NT2/D1 (cell line): ENCODE measurements around the gene TGFBR1.
"Not testable (repeated sequence)": the region's sequence is repeated elsewhere in the genome, so short reads cannot be mapped to it uniquely, and the experiment has no call there.

Experiments
- DNase-seq: peaks from one replicate; pipeline ENCODE4 v3.0.0-alpha.2; 2011; ENCODE audit warnings: low read depth, low spot score
- H3K27me3 ChIP-seq: 2 replicates; pipeline ENCODE4 v1.6.0; 2011; ENCODE audit warnings: mild to moderate bottlenecking; ENCODE audit not compliant: insufficient read length, insufficient read depth
- H3K36me3 ChIP-seq: 2 replicates; pipeline ENCODE4 v1.6.1; 2011; ENCODE audit warnings: mild to moderate bottlenecking, low read length, mixed read lengths; ENCODE audit not compliant: insufficient read depth, insufficient read length
- H3K4me1 ChIP-seq: 2 replicates; pipeline ENCODE4 v1.5.1; 2011; ENCODE audit not compliant: insufficient read depth, insufficient read length
- H3K4me3 ChIP-seq: 2 replicates; pipeline ENCODE4 v1.5.1; 2011; ENCODE audit warnings: low read depth; ENCODE audit not compliant: insufficient read length
- H3K9ac ChIP-seq: 2 replicates; pipeline ENCODE4 v1.6.0; 2011; ENCODE audit warnings: low read depth; ENCODE audit not compliant: insufficient read length
- H3K9me3 ChIP-seq: 2 replicates; pipeline ENCODE4 v1.5.1; 2011; ENCODE audit warnings: mild to moderate bottlenecking, low read length; ENCODE audit not compliant: insufficient read depth
- SUZ12 ChIP-seq: IDR thresholded peaks from 2 replicates; pipeline ENCODE4 v1.6.1; 2011; ENCODE audit not compliant: insufficient read length, insufficient read depth; ENCODE audit errors: extremely low read depth
- YY1 ChIP-seq: IDR thresholded peaks from 2 replicates; pipeline ENCODE4 v1.6.1; 2011; ENCODE audit not compliant: insufficient read length, insufficient read depth
- ZNF274 ChIP-seq: IDR thresholded peaks from 2 replicates; pipeline ENCODE4 v1.6.1; 2011; ENCODE audit warnings: mild to moderate bottlenecking, low read depth, low read length

The TGFBR1 gene

GRCh38 chr9:99092643-99093491, 12.0 kb upstream of the TGFBR1 start:
- no peak for DNase-seq
- no peaks in the 10 kb centered on the region for H3K36me3 ChIP-seq
- H3K4me3 ChIP-seq, result no peak overlapping the region
- TF ChIP-seq YY1 (no peak), SUZ12 (no peak), ZNF274 (no peak)
- H3K4me1 ChIP-seq, result peaks cover 5% of the 10 kb centered on the region
- H3K9ac ChIP-seq, result no peak overlapping the region
- peaks cover 16% of the 10 kb centered on the region for H3K9me3 ChIP-seq
- no peaks in the 10 kb centered on the region for H3K27me3 ChIP-seq

GRCh38 chr9:99093492-99093791, 11.5 kb upstream of the TGFBR1 start:
- Histone ChIP-seq H3K36me3 (no peaks in the 10 kb centered on the region), H3K4me1 (peaks cover 5% of the 10 kb centered on the region), H3K9ac (no peak overlapping the region), H3K27me3 (no peaks in the 10 kb centered on the region), H3K9me3 (peaks cover 16% of the 10 kb centered on the region), H3K4me3 (no peak overlapping the region)
- DNase-seq, result no peak
- TF ChIP-seq YY1, result no peak
- TF ChIP-seq ZNF274, result no peak
- no peak for TF ChIP-seq SUZ12

- H3K36me3 ChIP-seq, result no peaks in the 10 kb centered on the region
- DNase-seq, result no peak
- no peaks in the 10 kb centered on the region for H3K9me3 ChIP-seq
- no peaks in the 10 kb centered on the region for H3K27me3 ChIP-seq
- H3K9ac ChIP-seq, result no peak overlapping the region
- H3K4me3 ChIP-seq, result no peak overlapping the region
- peaks cover 5% of the 10 kb centered on the region for H3K4me1 ChIP-seq
- TF ChIP-seq SUZ12 (no peak), YY1 (no peak), ZNF274 (no peak)
Measured at GRCh38 chr9:99095565-99095964, 9.3 kb upstream of the TGFBR1 start.

- H3K9ac ChIP-seq, result no peak overlapping the region
- no peak for DNase-seq
- no peaks in the 10 kb centered on the region for H3K9me3 ChIP-seq
- no peak for TF ChIP-seq SUZ12
- TF ChIP-seq ZNF274, result no peak
- no peak for TF ChIP-seq YY1
- peaks cover 5% of the 10 kb centered on the region for H3K4me1 ChIP-seq
- H3K27me3 ChIP-seq, result no peaks in the 10 kb centered on the region
- H3K4me3 ChIP-seq, result no peak overlapping the region
- no peaks in the 10 kb centered on the region for H3K36me3 ChIP-seq
Measured at GRCh38 chr9:99096409-99096808, 8.5 kb upstream of the TGFBR1 start.

GRCh38 chr9:99099806-99100585, 4.9 kb upstream of the TGFBR1 start:
- H3K4me1 ChIP-seq, H3K9me3 ChIP-seq, DNase-seq, H3K9ac ChIP-seq, H3K4me3 ChIP-seq, H3K36me3 ChIP-seq: not testable (repeated sequence)
- H3K27me3 ChIP-seq, result peaks cover 21% of the 10 kb centered on the region

GRCh38 chr9:99101271-99101670, 3.6 kb upstream of the TGFBR1 start:
- H3K4me3 ChIP-seq, result no peak overlapping the region
- H3K9ac ChIP-seq, result no peak overlapping the region
- H3K4me1 ChIP-seq, result peaks cover 5% of the 10 kb centered on the region
- H3K9me3 ChIP-seq, result no peaks in the 10 kb centered on the region
- peaks cover 24% of the 10 kb centered on the region for H3K27me3 ChIP-seq
- no peak for TF ChIP-seq SUZ12
- no peak for TF ChIP-seq ZNF274
- TF ChIP-seq YY1, result no peak
- no peak for DNase-seq
- no peaks in the 10 kb centered on the region for H3K36me3 ChIP-seq

DNA sequence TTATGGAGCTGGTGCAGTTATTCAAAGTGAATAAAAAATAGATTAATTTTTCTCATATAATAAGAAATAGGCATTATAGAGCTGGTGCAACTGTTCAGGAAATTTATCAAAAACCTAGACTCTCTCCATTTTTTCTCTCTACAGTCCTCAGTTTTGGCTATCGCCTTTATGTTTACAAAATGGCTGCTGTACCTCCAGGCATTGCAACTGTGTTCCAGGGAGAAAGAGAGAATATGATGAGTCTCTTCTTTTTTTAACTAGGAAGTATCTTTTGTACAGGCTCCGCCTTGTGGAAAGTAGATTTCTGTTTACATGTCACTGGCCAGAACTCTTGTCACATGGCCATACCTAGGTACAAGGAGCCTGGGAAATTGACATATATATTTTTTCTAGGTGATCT, 3.1 kb upstream of the TGFBR1 start:
- H3K4me3 ChIP-seq, result no peak overlapping the region
- H3K27me3 ChIP-seq, result peaks cover 30% of the 10 kb centered on the region
- H3K36me3 ChIP-seq, result no peaks in the 10 kb centered on the region
- TF ChIP-seq YY1, result no peak
- no peak for TF ChIP-seq ZNF274
- no peak for TF ChIP-seq SUZ12
- no peak overlapping the region for H3K9ac ChIP-seq
- no peaks in the 10 kb centered on the region for H3K9me3 ChIP-seq
- DNase-seq, result no peak
- peaks cover 2% of the 10 kb centered on the region for H3K4me1 ChIP-seq
